GM21737 (cell line): ENCODE data around the gene NSD2.
"Not testable (repeated sequence)": the region's sequence is repeated elsewhere in the genome, so short reads cannot be mapped to it uniquely, and the experiment has no call there.

Experiments
- ATAC-seq: cut with Tn5 transposase; IDR thresholded peaks from one replicate; pipeline ENCODE4 v1.9.1; 2021; ENCODE audit warnings: mild to moderate bottlenecking, moderate library complexity; ENCODE audit not compliant: unreplicated experiment

Gene NSD2

DNA sequence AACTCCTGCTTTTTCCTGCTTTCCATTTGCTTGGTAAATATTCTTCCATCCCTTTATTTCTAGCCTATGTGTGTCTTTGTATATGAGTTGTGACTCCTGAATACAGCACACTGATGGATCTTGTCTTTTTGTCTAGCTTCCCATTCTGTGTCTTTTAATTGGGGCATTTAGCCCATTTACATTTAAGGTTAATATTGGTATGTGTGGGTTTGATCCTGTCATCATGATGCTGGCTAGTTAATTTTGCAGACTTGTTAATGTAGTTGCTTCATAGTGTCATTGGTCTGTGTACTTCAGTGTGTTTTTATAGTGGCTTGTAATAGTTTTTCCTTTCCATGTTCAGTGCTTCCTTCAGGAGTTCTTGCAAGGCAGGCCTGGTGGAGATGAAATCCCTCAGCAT, 160.0 kb downstream of the NSD2 start:
- not testable (repeated sequence) for ATAC-seq
